ENCODE data around the gene PDHB.

PDHB gene

DNA sequence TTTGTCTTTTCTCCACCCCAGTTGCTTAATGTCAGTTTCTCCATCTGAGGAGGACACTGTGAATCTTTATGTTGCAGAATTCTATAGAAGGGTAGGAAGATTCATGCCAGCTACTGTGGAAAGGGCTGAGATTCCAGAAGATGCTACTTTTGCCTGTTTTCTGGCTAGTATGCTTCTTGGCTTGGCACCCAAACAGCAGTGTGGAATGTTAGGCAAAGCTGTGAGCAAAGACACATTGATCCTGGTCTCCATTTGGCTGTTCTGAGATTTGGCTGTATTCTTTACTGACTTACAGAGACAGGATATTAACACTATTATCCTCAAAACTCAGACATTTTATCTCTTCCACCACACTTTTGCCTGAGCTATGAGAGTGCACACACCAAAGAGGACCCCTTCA, 39.3 kb downstream of the PDHB start:
- DNase-seq, result no peak

DNA sequence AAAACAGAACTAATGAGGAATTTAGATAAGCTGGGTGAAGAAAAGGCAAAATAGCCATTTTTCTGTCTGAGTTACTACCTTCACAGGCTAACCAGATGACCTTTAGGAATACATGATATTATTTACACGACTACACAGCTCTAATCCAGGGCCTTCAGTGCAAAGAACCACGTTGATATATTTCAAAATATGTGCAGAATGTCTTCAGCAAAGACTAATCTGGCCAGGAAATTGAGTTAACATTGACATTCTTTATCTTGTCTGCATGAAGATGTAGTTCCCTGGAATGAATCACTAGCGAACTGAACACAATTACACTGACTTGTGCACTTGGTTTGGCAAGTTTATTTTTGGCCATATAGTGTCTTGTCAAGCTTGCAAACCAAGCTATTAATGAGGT, 41.5 kb downstream of the PDHB start:
- DNase-seq, result no peak

DNA sequence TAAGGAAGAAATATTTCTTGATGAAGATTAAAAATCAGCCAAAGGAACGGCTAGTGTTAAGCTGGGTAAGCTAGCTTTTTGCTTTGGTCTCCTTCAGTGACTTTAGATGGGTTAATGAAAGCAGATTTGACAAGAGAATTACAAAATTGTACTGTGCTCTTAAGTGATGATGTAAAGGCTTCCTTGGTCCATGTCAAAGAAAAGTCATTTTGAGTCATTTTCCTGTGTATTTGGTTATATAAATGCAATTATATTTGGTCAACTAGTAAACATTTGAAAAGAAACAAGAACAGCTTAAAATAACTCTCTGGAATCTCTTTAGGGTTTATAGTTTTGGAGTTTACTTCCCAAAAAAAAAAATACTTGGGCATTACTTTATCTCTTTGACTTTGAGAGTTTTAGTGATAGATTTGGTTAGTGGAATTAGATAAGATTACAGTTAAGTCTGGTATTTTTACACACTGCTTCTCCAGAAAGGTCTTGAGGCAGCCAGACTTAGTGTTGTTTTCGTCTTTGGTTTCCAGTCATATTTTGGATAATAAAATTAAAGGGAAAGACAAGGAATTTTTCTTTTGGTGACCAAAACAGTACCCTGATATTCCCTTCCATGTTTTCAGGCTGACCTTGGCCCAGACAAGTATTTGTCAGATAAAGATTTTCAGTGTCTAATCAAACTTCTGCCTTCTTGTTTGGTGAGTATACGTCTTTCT, 42.3 kb downstream of the PDHB start:
- DNase-seq, result no peak

DNA sequence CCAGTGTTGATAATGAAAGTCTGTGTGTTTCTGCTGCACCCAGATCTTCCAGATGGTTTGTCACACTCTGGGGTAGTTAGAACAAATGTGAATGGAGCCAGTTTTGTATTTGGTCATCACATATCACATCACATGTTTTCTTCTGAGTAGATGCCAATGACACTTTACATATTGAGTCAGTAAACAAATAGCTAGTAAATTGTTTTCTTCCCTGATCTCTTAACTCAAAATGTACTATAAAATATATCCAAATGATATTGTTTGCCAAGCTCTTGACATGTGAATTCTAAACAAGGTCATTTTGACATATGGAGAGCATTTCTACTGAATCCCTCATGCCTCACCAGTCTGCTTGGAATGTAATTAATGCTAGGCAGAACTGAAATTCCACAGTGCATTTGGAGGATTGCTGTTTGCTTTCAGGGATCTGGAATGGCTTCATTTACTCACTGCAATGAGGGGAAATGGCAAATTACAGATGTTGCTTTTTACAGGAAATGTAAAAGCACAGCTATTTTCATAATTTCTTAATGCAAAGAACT, 45.0 kb downstream of the PDHB start:
- DNase-seq, result no peak

DNA sequence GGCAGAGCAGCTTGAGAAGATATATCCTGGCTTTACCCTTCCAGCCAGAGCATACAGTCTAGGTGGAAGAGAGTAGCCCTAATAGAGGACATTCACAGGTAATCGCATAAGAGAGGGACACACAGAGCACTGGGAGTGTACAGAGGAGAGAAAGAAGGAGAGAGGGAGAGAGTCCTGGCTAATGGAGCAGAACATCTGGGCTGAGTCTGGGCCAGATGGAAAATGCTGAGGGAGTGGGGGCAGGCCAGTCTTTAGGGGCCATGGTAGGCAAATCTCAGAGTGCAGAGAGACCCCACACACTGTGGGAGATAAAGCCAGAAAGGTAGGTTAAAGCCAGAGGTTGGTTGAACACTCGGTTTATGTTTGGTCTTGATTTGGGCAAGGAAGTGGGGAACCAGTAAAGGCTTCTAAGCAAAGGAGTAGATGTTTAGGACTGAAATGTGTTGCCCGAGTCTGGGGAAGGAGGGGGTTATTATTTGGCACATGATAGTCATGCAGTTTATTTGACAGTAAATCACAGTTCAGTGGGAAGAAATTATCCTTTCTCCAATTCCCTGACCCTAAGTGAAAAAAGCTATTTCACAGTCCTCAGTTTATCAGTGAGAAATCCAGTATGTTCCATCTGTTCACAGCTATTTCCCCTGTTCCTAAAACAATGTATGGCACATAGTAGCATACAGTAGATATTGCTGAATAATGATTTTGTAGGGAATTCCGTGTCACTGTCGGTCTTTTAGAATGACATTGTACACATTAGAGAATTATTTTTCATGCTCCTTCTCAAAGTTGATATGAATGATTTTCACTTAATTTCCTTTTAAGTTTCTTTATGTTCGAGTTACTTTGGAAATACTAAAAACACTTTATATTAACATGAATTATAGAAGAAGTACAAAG, 45.7 kb downstream of the PDHB start:
- DNase-seq, result no peak

DNA sequence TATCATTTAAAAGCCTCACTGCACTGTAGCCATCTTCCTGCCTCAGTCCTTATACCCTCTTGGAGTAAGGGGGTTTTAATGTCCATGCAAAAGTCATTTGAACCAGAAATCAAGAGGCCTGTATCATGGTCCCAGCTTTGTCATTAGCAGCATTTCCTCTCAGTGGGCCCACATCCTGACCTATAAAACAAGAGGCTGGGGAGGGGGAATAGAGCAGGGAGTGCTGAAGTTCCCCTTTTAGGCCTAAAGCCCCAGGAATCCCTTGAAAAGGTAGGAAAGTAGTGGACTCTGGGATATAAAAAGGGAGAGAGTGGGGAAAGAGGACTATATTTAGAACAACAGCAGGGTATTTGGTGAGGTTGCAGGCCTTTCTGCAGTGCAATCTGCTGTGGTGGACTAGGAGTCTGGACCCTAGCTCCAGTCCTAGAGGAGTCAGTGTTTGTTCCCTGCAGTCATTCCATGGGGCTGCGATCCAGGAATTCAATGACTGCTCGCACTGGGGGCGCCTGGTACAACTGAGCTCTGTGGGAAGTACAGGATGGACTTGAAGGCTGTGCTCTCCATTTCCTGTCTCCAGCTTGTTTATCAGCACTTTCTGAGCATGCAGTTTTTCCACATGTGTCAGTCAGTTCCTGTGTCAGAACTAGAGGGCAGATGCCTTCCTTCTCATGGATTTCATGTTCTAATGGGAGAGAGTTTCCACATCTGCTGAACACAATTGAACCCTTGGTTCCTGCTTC, 46.8 kb downstream of the PDHB start:
- DNase-seq, result peak; percentile 54

DNA sequence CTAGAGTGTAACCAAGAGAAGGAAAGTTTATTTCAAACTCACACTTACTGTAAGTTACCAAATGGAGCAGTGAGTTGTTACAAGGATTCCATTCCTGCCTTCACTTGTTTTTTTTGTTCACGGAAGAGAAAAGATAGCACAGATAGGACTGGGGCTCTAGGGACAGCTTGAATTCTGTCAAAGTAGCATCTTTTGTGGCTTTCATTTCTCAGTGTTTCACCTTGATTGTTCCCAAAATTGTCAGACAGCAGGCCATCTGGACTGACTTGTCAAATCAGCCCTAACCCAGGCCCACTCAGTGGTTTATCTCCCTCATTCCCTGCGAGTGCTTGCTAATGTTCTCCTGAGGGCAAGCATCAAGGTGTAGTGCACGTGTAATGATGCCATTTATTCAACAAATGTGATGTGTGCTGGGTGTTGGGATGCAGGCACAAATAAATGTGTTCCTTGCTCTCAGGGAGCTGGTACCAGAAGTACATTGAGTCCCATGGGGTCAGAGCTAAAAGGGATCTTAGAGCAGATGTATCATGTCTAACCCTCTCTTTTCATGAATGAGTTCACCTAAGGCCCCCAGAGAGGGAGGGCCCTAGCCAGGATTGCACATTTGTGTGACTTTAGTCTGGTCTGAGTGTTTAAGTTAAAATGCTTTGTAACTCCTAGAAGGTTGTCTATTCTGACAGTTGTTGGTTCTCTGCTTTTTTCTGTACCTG, 49.1 kb downstream of the PDHB start:
- no peak for DNase-seq

DNA sequence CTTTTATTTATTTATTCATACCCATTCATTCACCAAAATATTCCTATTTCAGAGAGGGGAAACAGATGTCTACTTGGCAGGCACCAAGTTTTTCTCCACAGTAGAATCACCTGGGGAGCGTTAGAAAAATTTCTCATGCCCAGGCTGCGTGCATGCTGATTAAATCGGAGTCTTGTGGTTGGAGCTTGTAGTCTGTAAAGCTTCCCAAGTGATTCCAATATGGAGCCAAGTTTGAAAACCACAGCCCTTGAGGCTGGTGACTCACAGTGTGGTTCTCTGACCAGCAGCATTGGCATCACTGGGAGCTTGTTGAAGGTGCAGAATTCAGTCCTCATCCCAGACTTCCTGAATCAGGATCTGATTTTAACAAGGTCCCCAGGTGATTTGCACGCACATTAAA, 49.7 kb downstream of the PDHB start:
- no peak for DNase-seq

DNA sequence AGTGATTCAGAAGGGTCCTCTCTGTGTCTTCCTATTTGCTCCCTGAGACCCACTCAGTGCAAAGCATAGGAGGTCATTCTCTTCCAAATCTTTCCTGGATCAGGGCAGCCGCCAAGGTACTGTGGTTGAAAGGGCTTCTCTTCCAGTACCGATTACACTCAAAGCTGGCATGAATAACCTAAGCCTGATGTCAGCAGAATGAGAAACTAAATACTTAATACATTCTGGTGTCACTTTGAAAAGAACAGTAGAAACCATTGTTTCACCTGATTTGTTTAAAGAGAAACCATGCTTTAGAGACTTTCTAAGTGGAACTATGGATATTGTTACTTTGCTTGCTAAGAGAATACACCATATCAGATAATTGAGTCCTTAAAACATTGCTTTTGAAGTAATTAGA, 50.2 kb downstream of the PDHB start:
- no peak for DNase-seq

DNA sequence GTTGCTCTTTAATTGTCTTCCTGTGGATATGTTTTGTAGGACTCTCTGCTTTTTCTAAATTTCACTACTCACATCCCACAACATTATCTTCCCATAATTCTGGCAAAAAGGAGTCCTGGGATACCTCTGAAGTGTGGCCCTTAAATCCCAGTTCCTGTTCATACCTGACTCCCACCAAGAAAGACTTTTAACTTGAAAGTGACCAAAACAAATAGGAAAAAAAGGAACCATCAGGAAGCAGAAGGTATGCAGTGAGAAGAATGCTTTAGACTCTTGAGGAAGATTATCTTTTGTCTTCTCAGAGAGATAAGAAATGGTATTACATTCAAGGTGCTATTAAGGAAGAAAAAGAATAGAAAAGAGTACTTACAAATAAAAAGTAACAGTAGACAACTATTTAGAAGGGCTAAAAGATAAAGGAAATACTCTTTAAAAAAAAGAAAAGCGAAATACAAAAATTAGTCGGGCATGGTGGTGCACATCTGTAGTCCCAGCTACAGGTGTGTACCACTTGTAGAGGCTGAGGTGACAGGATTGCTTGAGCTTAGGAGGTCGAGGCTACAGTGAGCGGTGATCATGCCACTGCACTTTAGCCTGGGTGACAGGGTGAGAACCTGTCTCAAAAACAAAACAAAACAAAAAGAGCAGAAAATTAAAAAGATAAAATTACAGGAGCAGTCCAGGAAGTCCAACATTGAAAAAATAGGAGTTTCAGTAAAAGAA, 54.1 kb downstream of the PDHB start:
- DNase-seq, result no peak

DNA sequence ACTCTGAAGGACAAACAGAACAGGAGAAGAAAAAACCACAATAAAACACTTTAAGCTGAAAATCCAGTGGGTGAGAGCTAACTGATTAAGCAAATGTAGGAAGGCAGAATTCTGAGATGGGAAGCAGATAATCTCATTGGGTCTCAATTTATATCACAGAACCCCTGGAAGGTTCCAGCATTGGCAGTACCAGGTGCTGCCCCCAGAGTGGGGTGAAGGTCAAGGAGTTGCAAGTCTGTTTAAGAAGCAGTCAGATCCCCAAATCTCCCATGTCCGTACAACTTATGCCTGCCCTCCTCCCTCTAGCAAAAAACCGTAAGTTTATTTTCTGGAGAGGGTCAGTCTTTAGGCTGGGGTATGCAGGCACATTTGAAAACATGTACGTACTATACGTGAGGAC, 55.9 kb downstream of the PDHB start:
- DNase-seq, result no peak
